ENCODE measurements around the gene PCDHAC1.

Gene PCDHAC1

DNA sequence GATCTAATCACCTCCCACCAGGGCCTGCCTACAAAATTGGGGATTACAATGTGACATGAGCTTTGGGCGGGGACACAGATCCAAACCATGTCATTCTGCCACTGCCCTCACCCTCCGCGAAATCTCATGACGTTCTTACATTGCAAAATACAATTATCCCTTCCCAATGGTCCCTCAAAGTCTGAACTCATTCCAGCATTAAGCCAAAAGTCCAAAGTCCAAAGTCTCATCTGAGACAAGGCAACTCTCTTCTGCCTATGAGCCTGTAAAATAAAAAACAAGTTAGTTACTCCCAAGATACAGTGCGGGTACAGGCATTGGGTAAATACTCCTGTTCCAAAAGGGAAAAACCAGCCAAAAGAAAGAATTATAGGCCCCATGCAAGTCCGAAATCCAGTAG lies 25.5 kb downstream of the PCDHAC1 start:
- DNase-seq (ENCODE audit: low read depth, low spot score): no peak
- no peaks in the 10 kb centered on the region for H3K36me3 ChIP-seq (ENCODE audit: insufficient read depth, insufficient read length, low read length)
- no peak overlapping the region for H3K9ac ChIP-seq (ENCODE audit: insufficient read length, low read depth)
- H3K27me3 ChIP-seq (ENCODE audit: insufficient read depth, insufficient read length): no peaks in the 10 kb centered on the region
- no peaks in the 10 kb centered on the region for H3K9me3 ChIP-seq (ENCODE audit: insufficient read depth, low read length)
- H3K4me1 ChIP-seq (ENCODE audit: insufficient read depth, insufficient read length): no peaks in the 10 kb centered on the region
- TF ChIP-seq ZNF274 (IDR thresholded peaks at IDR 0.05; ENCODE audit: low read depth, low read length) (no peak), SUZ12 (IDR thresholded peaks at IDR 0.05; ENCODE audit: extremely low read depth, insufficient read depth, insufficient read length) (no peak), YY1 (IDR thresholded peaks at IDR 0.05; ENCODE audit: insufficient read depth, insufficient read length) (no peak)
- no peak overlapping the region for H3K4me3 ChIP-seq (ENCODE audit: insufficient read length, low read depth)

GRCh38 chr5:140953234-140953633 lies 27.1 kb downstream of the PCDHAC1 start:
- Histone ChIP-seq H3K4me3 (ENCODE audit: insufficient read length, low read depth) (no peak overlapping the region), H3K36me3 (ENCODE audit: insufficient read depth, insufficient read length, low read length) (no peaks in the 10 kb centered on the region), H3K9ac (ENCODE audit: insufficient read length, low read depth) (no peak overlapping the region), H3K4me1 (ENCODE audit: insufficient read depth, insufficient read length) (no peaks in the 10 kb centered on the region), H3K9me3 (ENCODE audit: insufficient read depth, low read length) (no peaks in the 10 kb centered on the region), H3K27me3 (ENCODE audit: insufficient read depth, insufficient read length) (no peaks in the 10 kb centered on the region)
- TF ChIP-seq ZNF274 (IDR thresholded peaks at IDR 0.05; ENCODE audit: low read depth, low read length) (no peak), SUZ12 (IDR thresholded peaks at IDR 0.05; ENCODE audit: extremely low read depth, insufficient read depth, insufficient read length) (no peak), YY1 (IDR thresholded peaks at IDR 0.05; ENCODE audit: insufficient read depth, insufficient read length) (no peak)
- no peak for DNase-seq (ENCODE audit: low read depth, low spot score)

DNA sequence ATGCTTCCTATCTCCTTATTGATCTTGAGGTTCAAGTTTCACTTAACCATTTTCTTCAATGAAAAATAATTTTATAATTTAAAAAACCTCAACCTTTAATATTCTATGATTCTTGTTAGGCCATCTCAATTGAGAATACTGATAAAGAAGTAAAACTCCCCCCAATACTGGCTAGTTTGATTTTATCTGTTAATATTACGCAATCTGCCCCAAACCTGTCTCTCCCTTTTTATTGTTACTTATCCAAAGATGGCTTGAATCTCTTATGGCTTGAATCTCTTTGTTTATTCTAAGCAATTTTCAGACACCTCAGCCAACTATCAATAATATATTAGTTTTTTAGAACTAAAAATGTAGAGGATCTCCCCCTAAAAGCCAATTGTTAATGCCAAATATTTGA lies 36.1 kb downstream of the PCDHAC1 start:
- Histone ChIP-seq H3K4me3 (ENCODE audit: insufficient read length, low read depth) (no peak overlapping the region), H3K9me3 (ENCODE audit: insufficient read depth, low read length) (no peaks in the 10 kb centered on the region), H3K4me1 (ENCODE audit: insufficient read depth, insufficient read length) (no peaks in the 10 kb centered on the region), H3K27me3 (ENCODE audit: insufficient read depth, insufficient read length) (peaks cover 21% of the 10 kb centered on the region), H3K36me3 (ENCODE audit: insufficient read depth, insufficient read length, low read length) (no peaks in the 10 kb centered on the region), H3K9ac (ENCODE audit: insufficient read length, low read depth) (no peak overlapping the region)
- TF ChIP-seq YY1 (IDR thresholded peaks at IDR 0.05; ENCODE audit: insufficient read depth, insufficient read length) (no peak), SUZ12 (IDR thresholded peaks at IDR 0.05; ENCODE audit: extremely low read depth, insufficient read depth, insufficient read length) (no peak), ZNF274 (IDR thresholded peaks at IDR 0.05; ENCODE audit: low read depth, low read length) (no peak)
- DNase-seq (ENCODE audit: low read depth, low spot score): no peak

GRCh38 chr5:140964356-140964755 lies 38.3 kb downstream of the PCDHAC1 start:
- DNase-seq (ENCODE audit: low read depth, low spot score): no peak
- Histone ChIP-seq H3K9ac (ENCODE audit: insufficient read length, low read depth) (no peak overlapping the region), H3K4me3 (ENCODE audit: insufficient read length, low read depth) (no peak overlapping the region), H3K36me3 (ENCODE audit: insufficient read depth, insufficient read length, low read length) (no peaks in the 10 kb centered on the region), H3K4me1 (ENCODE audit: insufficient read depth, insufficient read length) (no peaks in the 10 kb centered on the region), H3K9me3 (ENCODE audit: insufficient read depth, low read length) (no peaks in the 10 kb centered on the region), H3K27me3 (ENCODE audit: insufficient read depth, insufficient read length) (peaks cover 39% of the 10 kb centered on the region)
- TF ChIP-seq YY1 (IDR thresholded peaks at IDR 0.05; ENCODE audit: insufficient read depth, insufficient read length): no peak
- TF ChIP-seq ZNF274 (IDR thresholded peaks at IDR 0.05; ENCODE audit: low read depth, low read length): no peak
- TF ChIP-seq SUZ12 (IDR thresholded peaks at IDR 0.05; ENCODE audit: extremely low read depth, insufficient read depth, insufficient read length): no peak

DNA sequence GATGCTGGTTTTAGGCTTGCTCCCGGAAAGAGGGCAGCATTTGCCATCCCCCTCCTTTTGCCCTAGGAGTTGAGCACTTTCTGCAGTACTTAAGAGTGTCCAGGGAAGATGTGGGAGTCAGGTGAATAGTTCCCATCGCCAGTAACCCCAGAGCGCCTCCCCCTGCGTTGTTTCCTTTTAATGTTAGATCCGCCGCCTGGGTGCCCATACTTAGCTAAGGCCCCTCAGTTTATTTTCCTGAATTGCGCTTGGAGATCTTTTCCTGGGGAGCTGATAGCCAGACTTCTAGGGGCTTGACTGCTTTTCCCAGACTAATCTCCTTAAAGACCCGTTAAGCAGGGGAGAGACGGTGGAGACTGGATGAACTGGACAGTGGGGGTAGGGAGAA lies 39.8 kb downstream of the PCDHAC1 start:
- Histone ChIP-seq H3K9ac (ENCODE audit: insufficient read length, low read depth) (peak overlapping the region; percentile 66), H3K4me3 (ENCODE audit: insufficient read length, low read depth) (peak overlapping the region; percentile 56), H3K9me3 (ENCODE audit: insufficient read depth, low read length) (no peaks in the 10 kb centered on the region), H3K4me1 (ENCODE audit: insufficient read depth, insufficient read length) (no peaks in the 10 kb centered on the region), H3K27me3 (ENCODE audit: insufficient read depth, insufficient read length) (peaks cover 39% of the 10 kb centered on the region), H3K36me3 (ENCODE audit: insufficient read depth, insufficient read length, low read length) (no peaks in the 10 kb centered on the region)
- TF ChIP-seq YY1 (IDR thresholded peaks at IDR 0.05; ENCODE audit: insufficient read depth, insufficient read length) (no peak), SUZ12 (IDR thresholded peaks at IDR 0.05; ENCODE audit: extremely low read depth, insufficient read depth, insufficient read length) (no peak), ZNF274 (IDR thresholded peaks at IDR 0.05; ENCODE audit: low read depth, low read length) (no peak)
- DNase-seq (ENCODE audit: low read depth, low spot score): no peak

DNA sequence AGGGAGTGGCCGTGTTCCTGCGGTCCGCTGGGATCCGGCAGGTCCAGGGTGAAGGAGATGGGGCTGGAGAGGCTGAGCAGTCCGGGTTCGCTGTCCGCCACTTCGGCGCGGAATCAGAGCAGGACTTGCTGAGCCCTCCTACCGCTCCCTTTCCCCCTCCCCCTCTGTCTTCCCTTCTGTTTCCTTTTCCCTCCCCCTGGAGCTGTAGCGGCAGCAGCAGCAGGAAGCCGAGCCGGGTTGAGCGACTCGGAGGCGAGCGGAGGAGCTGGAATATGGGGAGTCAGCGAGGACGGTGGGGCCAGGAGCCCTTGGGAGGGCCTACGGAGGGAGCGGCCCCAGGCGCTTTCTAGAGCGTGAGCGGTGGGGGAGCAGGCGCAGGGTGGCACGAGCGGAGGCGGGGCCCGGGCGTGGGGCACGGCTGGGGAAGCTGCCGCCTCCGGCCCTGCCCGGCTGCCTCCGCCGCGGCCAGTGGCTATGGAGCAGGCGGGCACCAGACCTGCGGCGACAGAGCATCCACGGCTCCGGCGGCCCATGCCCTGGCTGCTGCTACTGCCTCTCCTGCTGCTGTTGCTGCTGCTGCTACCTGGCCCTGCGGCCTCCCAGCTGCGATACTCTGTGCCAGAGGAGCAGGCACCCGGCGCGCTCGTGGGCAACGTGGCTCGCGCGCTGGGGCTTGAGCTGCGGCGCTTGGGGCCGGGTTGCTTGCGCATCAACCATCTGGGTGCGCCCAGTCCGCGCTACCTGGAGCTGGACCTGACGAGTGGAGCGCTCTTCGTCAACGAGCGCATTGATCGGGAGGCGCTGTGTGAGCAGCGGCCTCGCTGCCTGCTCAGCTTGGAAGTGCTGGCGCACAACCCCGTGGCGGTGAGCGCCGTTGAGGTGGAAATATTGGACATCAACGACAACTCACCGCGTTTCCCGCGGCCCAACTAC lies 40.5 kb downstream of the PCDHAC1 start, which contains the start of gene PCDHAC2:
PCDHAC2 (plus strand) TSS at position 184 of the 933 bp plus-strand sequence; CDS start at position 475, 291 bp downstream.
- DNase-seq (ENCODE audit: low read depth, low spot score): peak; percentile 57

GRCh38 chr5:140967226-140967893 lies 41.3 kb downstream of the PCDHAC1 start:
- Histone ChIP-seq H3K4me3 (ENCODE audit: insufficient read length, low read depth) (peak overlapping the region; percentile 56), H3K27me3 (ENCODE audit: insufficient read depth, insufficient read length) (peaks cover 39% of the 10 kb centered on the region), H3K9ac (ENCODE audit: insufficient read length, low read depth) (peak overlapping the region; percentile 66), H3K4me1 (ENCODE audit: insufficient read depth, insufficient read length) (no peaks in the 10 kb centered on the region), H3K36me3 (ENCODE audit: insufficient read depth, insufficient read length, low read length) (no peaks in the 10 kb centered on the region), H3K9me3 (ENCODE audit: insufficient read depth, low read length) (no peaks in the 10 kb centered on the region)
- DNase-seq (ENCODE audit: low read depth, low spot score): no peak
- TF ChIP-seq ZNF274 (IDR thresholded peaks at IDR 0.05; ENCODE audit: low read depth, low read length) (no peak), SUZ12 (IDR thresholded peaks at IDR 0.05; ENCODE audit: extremely low read depth, insufficient read depth, insufficient read length) (no peak), YY1 (IDR thresholded peaks at IDR 0.05; ENCODE audit: insufficient read depth, insufficient read length) (no peak)

More for the DNA sequence above, 40.5 kb downstream of the PCDHAC1 start, which contains the start of gene PCDHAC2:
- Histone ChIP-seq H3K4me1 (ENCODE audit: insufficient read depth, insufficient read length) (no peaks in the 10 kb centered on the region), H3K27me3 (ENCODE audit: insufficient read depth, insufficient read length) (peaks cover 39% of the 10 kb centered on the region), H3K9ac (ENCODE audit: insufficient read length, low read depth) (peak within 1 kb of the TSS; percentile 66), H3K4me3 (ENCODE audit: insufficient read length, low read depth) (peak within 1 kb of the TSS; percentile 56), H3K36me3 (ENCODE audit: insufficient read depth, insufficient read length, low read length) (no peaks in the 10 kb centered on the region), H3K9me3 (ENCODE audit: insufficient read depth, low read length) (no peaks in the 10 kb centered on the region)
- TF ChIP-seq ZNF274 (IDR thresholded peaks at IDR 0.05; ENCODE audit: low read depth, low read length): no peak

Data from NT2/D1 (cell line).